DMS79 treated with DMSO at 0.1 percent for 48 hours (cell line): ENCODE results near the gene RNF223.
"Not testable (repeated sequence)": the region's sequence is repeated elsewhere in the genome, so short reads cannot be mapped to it uniquely, and the experiment has no call there.

Experiments used
- DNase-seq: peaks from one replicate; lab custom pipeline; 2025; lab: John Stamatoyannopoulos, UW

RNF223 gene

GRCh38 chr1:1045129-1045528 lies 29.0 kb downstream of the RNF223 start:
- no peak for DNase-seq

- DNase-seq: no peak
Measured at GRCh38 chr1:1044455-1045078, 29.5 kb downstream of the RNF223 start.

- no peak for DNase-seq
Measured at GRCh38 chr1:1043921-1044320, 30.2 kb downstream of the RNF223 start.

GRCh38 chr1:1043411-1043810 lies 30.7 kb downstream of the RNF223 start:
- DNase-seq: no peak

GRCh38 chr1:1042835-1043234 lies 31.3 kb downstream of the RNF223 start:
- no peak for DNase-seq

GRCh38 chr1:1041873-1042272 lies 32.2 kb downstream of the RNF223 start:
- DNase-seq: no peak

- DNase-seq: no peak
Measured at GRCh38 chr1:1041092-1041523, 33.0 kb downstream of the RNF223 start.

- no peak for DNase-seq
Measured at GRCh38 chr1:1040004-1040991, 33.8 kb downstream of the RNF223 start.

- no peak for DNase-seq
Measured at GRCh38 chr1:1039145-1039910, 34.8 kb downstream of the RNF223 start.

- no peak for DNase-seq
Measured at GRCh38 chr1:1038694-1039093, 35.4 kb downstream of the RNF223 start.

GRCh38 chr1:1037366-1038327 lies 36.5 kb downstream of the RNF223 start:
- DNase-seq: no peak

GRCh38 chr1:1035291-1035943 lies 38.7 kb downstream of the RNF223 start:
- DNase-seq: no peak

GRCh38 chr1:1034439-1034781 lies 39.7 kb downstream of the RNF223 start:
- peak; percentile 21 for DNase-seq

- peak; percentile 38 for DNase-seq
Measured at GRCh38 chr1:1033731-1034438, 40.2 kb downstream of the RNF223 start.

GRCh38 chr1:1033009-1033587 lies 41.0 kb downstream of the RNF223 start:
- peak; percentile 94 for DNase-seq

GRCh38 chr1:1032424-1032823 lies 41.7 kb downstream of the RNF223 start:
- no peak for DNase-seq

- no peak for DNase-seq
Measured at GRCh38 chr1:1031659-1032235, 42.4 kb downstream of the RNF223 start.

- DNase-seq: not testable (repeated sequence)
Measured at GRCh38 chr1:1030867-1031658, 43.0 kb downstream of the RNF223 start.

GRCh38 chr1:1027791-1028190 lies 46.3 kb downstream of the RNF223 start:
- no peak for DNase-seq
